ENCODE data around the gene PSMB9.
"Not testable (repeated sequence)": the region's sequence is repeated elsewhere in the genome, so short reads cannot be mapped to it uniquely, and the experiment has no call there.

PSMB9 gene

DNA sequence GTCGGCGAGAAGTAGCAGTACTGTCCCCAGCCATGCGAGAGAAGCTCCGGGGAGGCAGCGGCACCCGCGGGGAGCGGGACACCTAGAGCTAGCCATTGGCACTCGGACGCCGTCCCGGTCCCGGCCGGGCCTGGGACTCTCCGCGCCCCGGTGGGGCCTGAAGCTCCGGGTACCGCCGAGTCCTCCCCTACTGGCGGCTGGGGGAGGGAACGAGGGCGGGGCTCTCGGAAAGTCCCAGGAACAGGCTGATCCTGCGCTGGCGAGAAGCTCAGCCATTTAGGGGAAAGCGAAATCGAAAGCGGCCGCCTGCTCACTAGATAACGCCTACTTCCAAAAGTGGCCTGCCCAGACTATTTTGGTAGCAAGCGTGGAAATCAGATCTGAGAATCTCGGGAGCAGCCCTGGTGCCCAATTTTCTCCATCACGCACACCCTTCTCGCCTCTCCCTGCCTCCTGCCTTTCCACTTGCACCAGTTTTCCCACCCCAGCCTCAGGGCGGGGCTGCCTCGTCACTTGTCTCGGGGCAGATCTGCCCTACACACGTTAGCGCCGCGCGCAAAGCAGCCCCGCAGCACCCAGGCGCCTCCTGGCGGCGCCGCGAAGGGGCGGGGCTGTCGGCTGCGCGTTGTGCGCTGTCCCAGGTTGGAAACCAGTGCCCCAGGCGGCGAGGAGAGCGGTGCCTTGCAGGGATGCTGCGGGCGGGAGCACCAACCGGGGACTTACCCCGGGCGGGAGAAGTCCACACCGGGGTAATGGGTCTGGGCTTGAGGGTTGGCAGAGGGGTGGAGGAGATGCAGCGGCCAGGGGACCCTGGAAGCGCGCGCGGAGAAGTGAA, at the start of gene PSMB9, which contains the start of gene TAP1:
Gene PSMB9 (plus strand): TSS at position 652 of the 835 bp plus-strand sequence. CDS start 38 bp downstream, at position 690.
Gene TAP1 (minus strand): TSS at position 164 of the 835 bp plus-strand sequence. CDS start 68 bp downstream, at position 96.
- peak; percentile 88 for DNase-seq

DNA sequence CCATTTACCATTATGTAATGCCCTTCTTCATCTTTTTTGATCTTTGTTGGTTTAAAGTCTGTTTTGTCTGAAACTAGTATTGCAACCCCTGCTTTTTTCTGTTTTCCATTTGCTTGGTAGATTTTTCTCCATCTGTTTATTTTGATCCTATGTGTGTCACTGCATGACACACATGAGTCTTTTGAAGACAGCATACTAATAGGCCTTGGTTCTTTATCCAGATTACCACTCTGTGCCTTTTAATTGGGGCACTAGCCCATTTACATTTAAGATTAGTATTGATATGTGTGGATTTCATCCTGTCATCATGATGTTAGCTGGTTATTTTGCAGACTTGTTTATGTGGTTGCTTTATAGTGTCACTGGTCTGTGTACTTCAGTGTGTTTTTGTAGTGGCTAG, 48.6 kb upstream of the PSMB9 start:
- not testable (repeated sequence) for DNase-seq

DNA sequence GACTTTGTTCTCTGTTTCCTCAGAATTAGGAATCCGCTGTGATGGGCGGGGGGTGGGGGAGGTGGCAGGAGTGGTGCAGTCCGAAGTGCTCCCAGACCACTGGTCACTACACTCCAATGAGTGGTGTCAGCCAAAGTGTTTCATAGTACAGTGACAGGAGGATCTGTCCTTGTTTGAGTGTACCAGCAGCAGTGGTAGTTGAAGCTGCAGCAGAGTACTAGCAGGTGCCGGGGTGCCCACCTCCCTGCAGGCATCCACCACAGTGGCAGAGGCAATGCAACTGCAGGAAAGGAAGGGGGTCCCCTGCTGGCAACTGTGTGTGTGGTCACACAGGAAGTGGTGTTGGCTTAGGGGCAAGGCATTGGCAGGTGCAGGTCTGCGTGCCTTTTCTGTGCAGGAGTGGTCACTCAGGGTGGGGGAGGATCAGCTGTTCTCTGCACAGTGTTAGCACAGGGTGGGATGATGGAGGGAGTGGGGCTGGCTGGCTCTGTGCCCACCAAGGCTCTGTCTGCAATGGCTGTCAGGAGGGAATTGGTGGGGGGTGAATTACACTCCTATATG, 46.9 kb upstream of the PSMB9 start:
- no peak for DNase-seq

DNA sequence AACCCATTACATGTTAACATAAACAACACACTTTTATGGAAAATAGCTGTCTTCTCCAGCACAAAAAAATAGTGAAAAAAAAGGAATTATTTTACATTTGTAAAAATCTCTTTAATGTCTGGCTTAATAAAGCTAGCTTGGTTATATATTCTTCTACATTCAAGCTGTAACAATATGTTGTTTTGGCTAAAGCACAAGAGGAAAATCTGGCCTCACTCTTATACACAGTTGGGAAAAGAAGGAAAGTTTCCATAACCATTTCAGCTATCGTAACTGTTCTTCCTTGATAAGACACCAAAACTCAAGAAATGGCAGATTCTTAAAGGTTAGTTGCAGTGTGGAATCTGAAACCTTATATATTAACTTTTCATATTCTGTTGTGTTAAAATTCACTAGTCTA, 44.8 kb upstream of the PSMB9 start:
- no peak for DNase-seq

DNA sequence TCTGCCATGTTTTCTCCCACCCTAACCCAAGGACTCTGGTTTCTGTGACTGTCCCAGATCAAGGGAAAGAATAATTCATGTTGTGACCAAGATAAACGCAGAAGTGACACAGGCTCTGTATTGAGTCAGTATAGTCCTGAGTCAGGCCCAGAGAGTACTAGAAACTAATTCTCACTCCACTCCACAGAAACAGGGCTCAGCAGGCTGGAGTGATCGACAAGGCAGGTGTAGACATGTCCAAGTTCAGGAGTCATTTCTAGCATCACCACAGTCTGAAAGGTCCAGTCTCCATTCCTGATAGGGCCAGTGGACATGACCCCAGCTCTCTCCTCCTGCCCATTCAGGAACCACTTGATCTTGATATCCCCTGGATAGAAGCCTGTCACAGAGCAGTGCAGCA, 39.8 kb upstream of the PSMB9 start:
- no peak for DNase-seq

DNA sequence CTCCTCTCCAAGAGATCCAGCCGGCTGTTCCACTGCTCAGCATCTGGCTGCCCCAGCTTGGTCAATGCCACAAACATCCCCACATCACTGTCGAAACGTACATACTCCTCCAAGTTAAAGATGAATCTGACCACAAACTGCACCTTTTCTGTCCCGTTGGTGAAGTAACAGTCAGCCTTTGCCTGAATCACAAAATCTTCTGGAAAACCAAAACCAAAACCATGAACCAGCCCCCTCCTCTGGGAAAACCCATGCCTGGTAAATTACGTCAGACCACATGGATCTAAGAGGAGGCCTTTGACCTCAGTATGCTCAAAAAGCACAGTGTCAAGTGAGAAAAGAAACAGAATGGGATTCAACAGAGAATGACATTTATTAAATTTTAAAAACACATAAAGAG, 38.9 kb upstream of the PSMB9 start:
- DNase-seq = no peak

DNA sequence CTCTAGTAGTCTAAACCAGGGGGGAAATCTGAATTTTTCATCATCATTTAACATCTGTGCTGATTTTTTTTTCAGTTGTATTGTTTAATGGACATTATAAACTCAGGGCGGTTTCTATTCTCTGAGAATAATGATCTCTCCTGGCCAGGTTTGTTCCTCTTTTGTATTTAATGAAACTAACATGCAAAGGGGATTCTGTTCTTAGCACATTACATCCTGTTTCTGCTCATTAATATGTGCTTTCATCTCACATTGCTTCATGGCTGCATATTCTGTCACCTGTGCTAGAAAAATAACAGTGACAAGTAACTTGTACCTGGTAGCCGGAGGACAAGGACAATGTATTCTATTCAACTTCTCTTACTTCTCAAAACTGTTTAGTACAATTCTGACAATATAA, 38.0 kb upstream of the PSMB9 start:
- DNase-seq = no peak

DNA sequence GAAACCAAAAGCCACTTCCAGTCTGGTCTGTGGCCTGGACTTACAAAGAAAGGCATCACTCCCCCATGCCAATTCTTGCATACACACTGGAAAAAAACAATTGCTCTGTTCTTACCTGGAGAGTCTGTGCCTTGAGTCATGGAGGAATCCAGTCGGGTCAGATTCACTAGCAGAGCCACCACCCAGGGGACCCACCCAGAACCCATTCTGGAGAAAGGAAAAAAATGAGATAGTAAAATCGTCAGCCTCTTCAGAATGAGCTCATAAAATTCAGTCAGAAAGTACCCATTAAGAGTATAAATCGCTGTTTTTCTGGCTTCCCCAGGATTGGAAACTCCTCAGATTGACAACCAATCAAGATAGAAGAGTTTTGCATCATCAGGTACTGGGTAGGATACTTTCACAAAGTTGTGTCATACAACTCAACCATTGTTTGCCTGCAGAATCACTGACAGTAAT, 37.2 kb upstream of the PSMB9 start, which contains the start of gene HLA-DOB:
Gene HLA-DOB (minus strand): TSS at position 257 of the 459 bp plus-strand sequence. CDS start 51 bp downstream, at position 206.
- DNase-seq = no peak

DNA sequence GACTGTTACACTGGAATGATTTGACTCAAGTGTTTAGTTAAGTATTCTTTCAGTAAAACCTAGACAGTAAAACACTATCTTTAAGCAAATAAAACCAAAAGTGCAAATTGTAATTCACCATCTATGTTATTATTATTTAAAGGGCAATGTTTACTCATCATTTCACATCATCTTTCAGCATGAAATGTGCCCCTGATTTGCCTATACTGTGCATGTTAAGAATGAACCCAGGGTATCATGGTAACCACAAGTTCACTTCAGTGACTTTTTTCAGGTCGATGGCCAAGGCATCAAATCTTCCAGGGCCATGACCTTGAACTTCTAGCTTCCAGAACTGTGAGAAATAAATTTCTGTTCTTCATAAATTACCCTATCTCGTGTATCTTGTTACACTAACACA, 35.1 kb upstream of the PSMB9 start:
- no peak for DNase-seq

DNA sequence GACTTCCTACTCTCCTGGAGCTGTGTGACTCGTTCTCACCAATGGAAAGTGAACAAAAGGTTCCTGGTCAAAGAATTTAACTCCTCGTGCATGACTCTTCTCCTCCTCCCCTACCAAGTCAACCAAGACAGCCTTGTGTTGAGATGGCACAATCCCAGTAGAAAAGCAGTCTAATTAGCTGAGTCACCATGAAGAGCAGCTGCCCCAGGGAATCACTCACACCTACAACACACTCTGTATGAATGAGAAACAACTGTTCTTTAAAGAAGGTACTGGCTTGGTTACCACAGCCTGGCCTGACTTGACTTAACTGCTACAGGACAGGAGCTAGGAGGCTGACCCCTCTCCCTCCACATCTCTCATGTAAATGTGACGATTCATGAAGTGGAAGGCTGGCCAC, 34.3 kb upstream of the PSMB9 start:
- no peak for DNase-seq

DNA sequence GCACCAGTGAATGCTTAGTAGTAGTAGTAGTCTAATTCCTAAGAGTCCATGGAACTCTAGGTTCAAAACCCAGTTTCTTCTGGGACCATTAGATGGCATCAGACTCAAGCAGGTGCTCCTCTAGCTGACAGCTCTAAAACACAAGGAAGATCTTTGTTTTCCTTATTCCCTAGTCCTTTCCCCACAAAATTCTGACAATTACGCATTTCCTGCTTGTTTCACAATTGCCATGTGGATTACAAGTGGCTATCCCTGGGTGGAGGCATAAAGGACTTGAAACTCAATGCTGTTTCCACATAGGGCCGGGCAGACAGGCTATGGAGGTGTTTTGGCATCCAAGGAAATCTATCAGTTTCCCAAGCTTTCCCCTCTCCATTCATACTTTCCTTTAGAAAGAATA, 28.0 kb upstream of the PSMB9 start:
- DNase-seq = no peak

DNA sequence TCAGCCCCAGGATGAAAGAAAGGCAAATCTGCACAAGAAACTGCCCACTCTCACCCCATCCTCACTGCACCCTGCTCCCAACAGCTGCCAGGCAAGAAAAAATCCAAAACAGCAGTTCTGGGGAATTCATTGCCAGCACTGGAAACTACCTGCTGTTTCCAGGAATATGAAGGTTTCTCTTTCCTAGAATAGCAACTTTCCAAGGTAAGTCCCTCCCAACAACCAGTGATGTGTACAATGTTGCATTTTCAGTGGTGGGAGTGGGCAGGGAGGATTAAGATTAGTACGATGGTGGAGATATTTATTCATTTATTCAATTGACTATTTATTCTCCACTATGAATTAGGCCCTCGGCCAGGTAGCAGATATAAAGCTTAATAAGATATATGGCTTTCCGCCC, 27.0 kb upstream of the PSMB9 start:
- no peak for DNase-seq

DNA sequence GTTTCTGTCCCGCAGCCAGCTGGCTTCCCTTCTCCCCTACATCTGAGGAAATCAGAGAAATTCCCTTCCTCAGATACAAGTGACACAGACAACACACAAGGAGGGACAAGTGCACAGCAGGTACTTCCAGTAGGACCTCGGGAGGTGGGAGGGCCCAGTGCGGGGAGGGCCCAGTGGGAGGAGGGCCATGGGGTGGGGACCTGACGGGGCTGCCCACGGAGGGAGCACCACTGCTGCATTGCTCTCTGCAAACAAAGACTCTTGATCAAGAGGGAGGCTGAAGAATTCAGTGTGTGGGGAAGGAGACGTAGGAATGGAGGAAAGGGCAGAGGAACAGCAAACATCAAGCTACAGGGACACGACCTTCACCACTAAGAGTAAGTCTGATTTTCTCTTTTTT, 24.5 kb upstream of the PSMB9 start:
- no peak for DNase-seq

DNA sequence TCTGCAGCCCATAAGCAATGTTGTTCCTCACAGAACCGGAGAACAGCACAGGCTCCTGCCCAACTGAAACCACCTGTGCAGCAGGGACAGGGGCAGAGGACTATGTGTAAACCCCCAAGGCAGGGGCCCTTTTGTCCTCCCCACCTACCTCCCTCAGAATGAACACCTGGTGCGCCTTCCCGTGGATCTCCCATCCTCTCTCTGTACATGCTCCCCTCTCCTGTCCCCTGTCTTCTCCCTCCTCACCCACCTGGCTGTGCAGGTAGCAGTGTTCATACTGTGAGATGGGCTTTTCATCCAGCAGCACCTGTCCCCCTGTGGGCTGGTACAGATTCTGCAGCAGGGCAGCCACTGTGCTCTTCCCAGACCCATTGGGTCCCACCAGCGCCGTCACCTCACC, 24.0 kb upstream of the PSMB9 start:
- no peak for DNase-seq

DNA sequence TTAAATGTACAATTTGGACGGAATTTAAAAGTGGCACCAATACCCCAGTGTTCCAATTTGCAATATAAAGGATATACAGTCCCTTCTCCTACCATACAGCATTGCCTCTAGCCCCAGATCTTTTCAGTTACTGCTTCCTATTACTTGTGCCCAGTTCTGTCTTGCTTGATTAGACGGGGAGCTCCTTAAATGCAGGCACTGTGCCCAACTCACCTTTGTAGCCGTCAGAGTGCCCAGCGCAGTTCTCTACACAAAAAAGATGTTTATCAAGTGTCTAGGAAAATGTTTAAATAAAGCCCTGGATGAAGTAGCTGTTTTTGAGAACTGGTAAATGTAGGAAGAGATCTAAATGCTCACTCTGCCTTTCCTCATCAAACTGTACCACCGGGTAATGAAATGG, 23.1 kb upstream of the PSMB9 start:
- DNase-seq = no peak

DNA sequence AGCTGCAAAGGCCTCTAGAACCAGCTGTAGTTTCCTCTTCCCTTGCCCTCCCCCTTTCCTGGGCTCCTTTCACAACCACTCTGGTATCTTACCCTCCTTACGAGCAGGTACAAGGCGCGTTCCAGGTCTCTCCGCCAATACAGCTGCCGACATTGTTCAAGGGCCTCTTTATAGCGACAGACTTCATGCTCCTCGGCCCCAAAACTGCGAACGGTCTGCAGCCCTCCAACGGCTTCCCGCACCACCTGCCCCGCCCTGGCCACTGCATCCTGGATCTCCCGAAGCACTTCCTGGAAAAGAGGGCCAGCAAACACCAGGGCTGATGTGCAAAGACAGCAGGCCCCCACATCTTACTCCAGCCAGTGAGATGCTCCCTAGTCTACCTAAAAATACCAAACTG, 21.5 kb upstream of the PSMB9 start:
- DNase-seq = no peak

DNA sequence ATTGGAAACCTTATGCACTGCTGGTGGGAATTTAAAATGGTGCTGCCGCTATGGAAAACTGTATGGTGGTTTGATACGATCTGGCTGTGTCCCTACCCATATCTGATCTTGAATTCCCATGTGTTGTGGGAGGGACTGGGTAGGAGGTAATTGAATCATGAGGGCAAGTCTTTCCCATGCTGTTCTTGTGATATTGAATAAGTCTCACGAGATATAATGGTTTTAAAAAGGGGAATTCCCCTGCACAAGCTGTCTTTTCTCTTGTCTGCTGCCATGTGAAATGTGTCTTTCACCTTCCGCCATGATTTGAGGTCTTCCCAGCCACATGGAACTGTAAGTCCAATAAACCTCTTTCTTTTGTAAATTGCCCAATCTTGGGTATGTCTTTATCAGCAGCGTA, 20.3 kb upstream of the PSMB9 start:
- no peak for DNase-seq

DNA sequence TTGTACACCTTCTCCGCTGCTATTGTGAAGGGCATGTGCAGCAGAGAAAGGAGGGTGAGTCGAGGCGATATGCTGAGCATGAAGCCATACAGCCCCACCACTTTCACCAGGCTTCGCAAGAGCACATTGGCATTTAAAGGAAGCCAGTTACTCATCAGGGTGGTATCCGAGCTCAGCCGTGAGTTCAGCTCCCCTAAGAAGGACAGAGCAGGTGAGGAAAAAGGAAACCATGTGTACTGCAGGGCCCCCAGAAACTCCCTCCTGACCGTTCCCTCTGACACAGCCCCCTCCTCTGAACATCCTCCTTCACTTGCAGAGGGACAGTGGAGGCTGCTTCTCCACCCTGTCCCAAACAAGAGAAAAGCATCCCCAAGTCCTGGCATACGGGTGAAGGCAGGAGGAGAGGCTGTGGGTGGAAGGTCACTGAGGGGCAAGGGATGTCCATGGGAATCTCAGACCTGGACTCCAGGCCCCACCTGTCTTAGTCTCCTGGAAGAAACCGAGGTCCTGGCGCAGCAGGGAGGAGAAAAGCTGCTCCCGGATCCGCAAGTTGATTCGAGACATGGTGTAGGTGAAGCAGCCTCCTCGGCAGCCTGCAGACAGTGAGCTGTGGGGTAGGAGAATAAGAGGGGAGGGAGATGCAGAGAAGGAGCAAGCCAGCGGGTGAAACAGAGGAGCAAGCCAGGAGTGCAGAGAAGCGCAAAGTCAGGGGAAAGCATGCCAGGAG, 18.7 kb upstream of the PSMB9 start:
- no peak for DNase-seq

DNA sequence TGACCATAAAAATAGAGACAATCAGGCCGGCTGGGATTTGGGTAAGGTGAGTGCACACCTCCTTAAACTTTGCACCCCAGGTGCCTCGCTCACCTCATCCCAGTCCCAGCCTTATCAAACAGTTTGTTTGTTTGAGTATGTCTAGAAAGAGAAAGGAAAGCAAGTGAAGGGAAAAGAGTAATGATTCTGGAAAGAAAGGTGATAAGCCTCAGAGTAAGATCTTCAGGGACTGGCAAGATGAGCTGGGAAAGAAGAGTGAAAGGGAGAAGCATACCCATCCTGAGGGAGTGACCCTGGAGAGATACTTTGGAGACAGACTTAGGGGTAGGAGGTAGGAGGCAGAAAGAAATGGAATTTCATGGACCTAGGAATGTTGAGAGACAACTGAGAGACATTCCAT, 17.1 kb upstream of the PSMB9 start:
- DNase-seq = no peak

DNA sequence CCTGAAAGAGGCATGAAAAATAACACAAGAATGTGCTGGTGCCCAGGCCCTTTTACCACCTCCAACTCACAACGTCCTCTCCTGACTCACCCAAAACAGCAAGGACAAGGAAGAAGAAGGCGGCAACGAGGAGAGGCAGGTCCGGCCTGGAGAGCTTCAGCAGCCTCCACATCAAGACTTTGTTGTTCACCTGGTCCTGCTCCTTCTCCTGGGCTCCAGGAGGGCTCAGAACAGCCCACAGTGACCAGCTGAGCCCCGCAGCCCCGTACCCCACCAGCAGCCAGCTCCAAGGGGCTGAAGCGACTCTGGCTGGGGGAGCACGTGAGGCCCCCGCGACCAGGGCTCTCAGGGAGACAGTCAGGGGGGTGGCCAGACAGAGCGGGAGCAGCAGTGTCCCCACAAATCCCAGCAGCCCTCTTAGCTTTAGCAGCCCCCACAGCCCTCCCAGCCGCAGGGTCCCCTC, 16.3 kb upstream of the PSMB9 start:
- DNase-seq = no peak

DNA sequence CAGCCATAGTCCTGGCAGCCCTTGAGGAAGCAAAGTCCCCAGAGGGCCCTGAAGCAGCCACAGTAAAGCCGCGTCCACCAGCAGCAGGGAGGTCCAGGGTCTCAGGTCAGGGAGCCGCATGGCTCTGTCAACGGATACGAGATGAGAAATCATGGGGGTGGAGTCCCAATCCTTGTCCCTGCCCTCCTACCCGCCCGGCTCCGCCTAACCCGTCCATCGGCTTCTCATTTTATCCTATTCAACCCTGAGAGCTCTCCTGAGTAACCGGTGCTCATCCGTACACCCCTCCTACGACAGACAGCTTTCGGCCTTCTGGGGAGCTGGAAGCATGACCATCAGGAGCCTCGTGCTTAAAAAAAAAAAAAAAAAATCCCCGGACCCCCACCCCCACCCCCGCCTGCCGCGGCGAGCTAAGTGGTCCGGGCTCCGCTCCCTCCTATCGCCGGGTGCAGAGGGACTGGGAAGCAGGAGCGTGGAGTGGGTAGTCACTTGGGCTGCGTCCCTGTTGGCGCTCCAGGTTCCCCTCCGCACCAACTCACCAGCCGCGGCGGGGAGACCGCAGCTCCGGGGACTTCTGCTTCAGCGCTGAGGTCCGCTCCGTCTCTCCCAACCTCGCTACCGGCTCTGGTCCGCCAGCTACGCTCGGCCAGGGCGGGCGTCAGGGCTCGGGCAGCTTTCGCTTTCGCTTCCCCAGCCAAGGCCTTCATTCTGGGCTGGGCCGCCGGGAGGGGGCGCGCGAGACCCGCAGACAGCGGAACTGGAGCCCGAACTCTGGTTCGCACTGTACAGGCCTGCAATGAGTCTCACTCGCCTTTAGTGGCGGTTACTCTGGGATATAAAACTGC, 15.7 kb upstream of the PSMB9 start, which contains the start of gene TAP2:
Gene TAP2 (minus strand): TSS at position 626 of the 845 bp plus-strand sequence. CDS start 506 bp downstream, at position 120.
- peak; percentile 87 for DNase-seq

DNA sequence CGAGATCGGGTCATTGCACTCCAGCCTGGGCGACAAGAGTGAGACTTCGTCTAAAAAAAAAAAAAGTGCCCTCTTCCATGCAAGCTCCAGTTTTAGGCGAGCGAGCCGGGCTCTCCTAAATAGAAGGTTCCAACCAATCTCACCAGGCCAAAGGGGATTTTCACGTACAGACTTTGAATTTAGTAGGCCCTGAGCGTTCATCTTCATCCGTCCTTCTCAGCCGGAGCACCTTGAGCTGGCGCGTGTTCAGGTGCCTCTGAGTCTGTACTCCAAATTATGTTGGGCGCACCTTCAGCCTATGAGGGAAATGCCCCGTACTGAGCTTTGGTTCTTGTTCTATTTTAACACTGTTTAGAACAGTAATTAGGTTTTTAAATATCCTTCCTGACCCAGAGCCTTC, 14.6 kb upstream of the PSMB9 start:
- no peak for DNase-seq

All from NCI-H345 (cell line).